NCI-H1930 (cell line): ENCODE data around the gene ASH1L.
"Not testable (repeated sequence)": the region's sequence is repeated elsewhere in the genome, so short reads cannot be mapped to it uniquely, and the experiment has no call there.

Experiments
- DNase-seq, 2 experiments: peaks; one replicate each; lab custom pipeline; 2025; lab: John Stamatoyannopoulos, UW

ASH1L gene

GRCh38 chr1:155305881-155306391 is 256.7 kb downstream of the ASH1L start:
- no peak for DNase-seq

- no peak for DNase-seq
Observed at GRCh38 chr1:155304558-155305063, 258.0 kb downstream of the ASH1L start.

GRCh38 chr1:155301342-155301841 is 261.2 kb downstream of the ASH1L start, which contains the start of gene PKLR:
TSS of gene PKLR (minus strand) at chr1:155301438. CDS start at chr1:155301395, 43 bp downstream.
- DNase-seq, result no peak

- no peak for DNase-seq
Observed at GRCh38 chr1:155300553-155301329, 261.9 kb downstream of the ASH1L start.

- no peak for DNase-seq
Observed at GRCh38 chr1:155300024-155300423, 262.6 kb downstream of the ASH1L start.

DNA sequence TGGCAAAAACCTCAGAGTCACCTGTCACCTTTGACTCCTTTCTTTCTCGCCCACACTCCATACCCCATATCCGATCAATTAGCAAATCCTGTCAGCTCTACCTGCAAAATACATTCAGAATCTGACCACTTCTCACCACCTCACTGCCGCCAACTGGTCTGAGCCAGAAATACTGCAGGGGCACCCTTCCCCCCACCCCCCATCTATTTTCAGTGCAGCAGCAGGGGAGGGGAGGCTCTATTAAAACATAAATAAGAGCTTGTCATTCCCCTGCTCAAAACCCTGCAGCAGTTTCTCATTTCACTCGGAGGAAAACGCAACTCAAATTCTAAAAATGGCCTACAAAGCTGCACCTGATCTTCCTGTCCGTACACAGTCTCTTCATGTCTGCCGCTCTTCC is 265.2 kb downstream of the ASH1L start:
- no peak for DNase-seq

DNA sequence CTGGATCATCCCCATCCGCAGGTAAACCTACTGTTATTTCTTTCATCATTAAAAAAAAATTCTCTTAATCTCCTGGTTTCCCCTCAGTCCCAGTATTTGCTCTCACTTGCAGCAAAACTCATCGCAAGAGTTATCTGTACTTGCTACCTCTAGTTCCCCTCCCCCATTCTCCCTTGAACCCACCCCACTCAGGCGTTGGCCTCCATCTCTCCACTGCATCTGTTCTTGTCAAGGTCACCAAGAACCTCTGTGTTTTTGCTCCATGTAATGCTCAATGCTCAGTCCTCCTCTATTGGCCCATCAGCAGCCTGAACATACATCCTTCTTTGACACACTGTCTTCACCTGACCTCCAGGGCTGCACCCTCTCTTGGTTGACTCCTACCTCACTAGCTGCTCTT is 265.9 kb downstream of the ASH1L start:
- DNase-seq, result no peak

DNA sequence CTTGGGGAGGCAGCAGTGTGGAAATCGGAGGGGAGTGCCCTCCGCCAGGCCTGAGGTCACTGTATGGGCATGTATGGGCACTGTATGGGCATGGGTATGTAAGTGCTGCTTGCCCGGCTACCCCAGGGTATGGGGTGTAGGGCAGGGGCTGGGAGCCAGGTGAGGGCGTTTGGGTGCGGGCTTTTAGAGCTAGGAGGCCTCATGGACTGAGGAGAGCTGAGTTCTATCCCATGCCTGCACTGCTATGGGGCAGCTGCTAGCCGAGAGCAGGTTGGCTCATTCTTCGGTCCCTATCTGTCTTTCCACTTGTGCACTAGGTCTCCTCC is 266.7 kb downstream of the ASH1L start:
- DNase-seq, result no peak

DNA sequence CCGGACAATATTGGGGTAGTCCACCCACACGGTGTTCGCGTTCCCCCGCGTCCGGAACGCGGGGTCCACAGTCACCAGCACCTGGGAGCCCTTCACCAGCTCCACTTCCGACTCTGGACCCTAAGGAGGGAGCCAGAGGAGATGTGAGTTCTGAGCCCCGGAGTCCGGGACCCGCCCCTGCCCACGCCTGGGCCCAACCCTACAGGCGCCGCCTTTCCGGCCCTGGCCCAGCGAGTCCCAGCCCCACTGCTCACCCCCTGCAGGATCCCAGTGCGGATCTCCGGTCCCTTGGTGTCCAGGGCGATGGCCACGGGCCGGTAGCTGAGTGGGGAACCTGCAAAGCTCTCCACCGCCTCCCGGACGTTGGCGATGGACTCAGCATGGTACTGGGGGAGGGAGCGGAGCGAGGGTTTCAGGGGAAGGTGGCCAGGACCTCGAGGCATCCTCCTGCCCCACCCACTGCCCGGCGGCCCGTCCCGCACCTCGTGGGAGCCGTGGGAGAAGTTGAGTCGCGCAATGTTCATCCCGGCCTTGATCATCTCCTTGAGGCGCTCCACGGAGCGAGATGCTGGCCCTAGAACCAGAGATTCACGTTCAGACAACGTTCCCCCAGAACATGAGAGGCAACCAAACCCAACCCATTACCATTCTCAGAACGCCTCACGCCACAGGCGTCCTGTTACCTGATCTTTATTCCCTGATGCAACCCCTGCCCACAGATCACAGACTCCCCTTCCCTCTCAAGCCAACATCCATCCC is 267.2 kb downstream of the ASH1L start:
- DNase-seq, result no peak

GRCh38 chr1:155294520-155295182 is 268.0 kb downstream of the ASH1L start:
- DNase-seq, result no peak

GRCh38 chr1:155293086-155293749 is 269.4 kb downstream of the ASH1L start:
- DNase-seq, result no peak

GRCh38 chr1:155291006-155291405 is 271.6 kb downstream of the ASH1L start:
- DNase-seq, result not testable (repeated sequence)

GRCh38 chr1:155287987-155288543 is 274.5 kb downstream of the ASH1L start:
- no peak for DNase-seq

- DNase-seq, result no peak
Observed at GRCh38 chr1:155286544-155286943, 276.1 kb downstream of the ASH1L start.

DNA sequence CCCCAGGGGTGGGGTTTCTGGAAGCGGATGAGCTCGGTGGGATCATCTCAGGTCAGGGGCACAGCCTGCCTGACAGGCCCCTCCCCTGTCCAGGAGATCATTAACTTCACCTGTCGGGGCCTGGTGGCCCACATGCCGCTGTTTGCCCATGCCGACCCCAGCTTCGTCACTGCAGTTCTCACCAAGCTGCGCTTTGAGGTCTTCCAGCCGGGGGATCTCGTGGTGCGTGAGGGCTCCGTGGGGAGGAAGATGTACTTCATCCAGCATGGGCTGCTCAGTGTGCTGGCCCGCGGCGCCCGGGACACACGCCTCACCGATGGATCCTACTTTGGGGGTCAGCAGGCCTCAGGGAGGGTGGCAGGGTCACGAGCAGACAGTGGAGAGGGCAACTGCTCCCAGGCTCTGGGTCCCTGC is 277.0 kb downstream of the ASH1L start:
- DNase-seq, result no peak
